HG02973 (cell line): ENCODE results near the gene ABCG1.
A peak's percentile ranks its signal among the peaks of the same experiment; 100 is the strongest.

Experiments
- ATAC-seq: cut with Tn5 transposase; IDR thresholded peaks from one replicate; pipeline ENCODE4 v1.9.1; 2021; ENCODE audit warnings: moderate library complexity; ENCODE audit not compliant: unreplicated experiment

ABCG1 gene

GRCh38 chr21:42214081-42214750 is 4.7 kb upstream of the ABCG1 start:
- ATAC-seq = no peak

GRCh38 chr21:42214921-42215320 is 4.0 kb upstream of the ABCG1 start:
- ATAC-seq = no peak

- no peak for ATAC-seq
Measured at GRCh38 chr21:42215942-42216725, 2.8 kb upstream of the ABCG1 start.

GRCh38 chr21:42216726-42217572 is 2.0 kb upstream of the ABCG1 start:
- ATAC-seq = no peak

- peak; percentile 11 for ATAC-seq
Measured at GRCh38 chr21:42219606-42220137, 732 bp downstream of the ABCG1 start.

- ATAC-seq = peak; percentile 40
Measured at GRCh38 chr21:42220138-42220701, 1.3 kb downstream of the ABCG1 start.

GRCh38 chr21:42221581-42222345 is 2.8 kb downstream of the ABCG1 start:
- ATAC-seq = no peak

- ATAC-seq = no peak
Measured at GRCh38 chr21:42222386-42222785, 3.4 kb downstream of the ABCG1 start.

- ATAC-seq = no peak
Measured at GRCh38 chr21:42222821-42223390, 4.0 kb downstream of the ABCG1 start.

- no peak for ATAC-seq
Measured at GRCh38 chr21:42223826-42224575, 5.1 kb downstream of the ABCG1 start.

- ATAC-seq = no peak
Measured at GRCh38 chr21:42225042-42225441, 6.1 kb downstream of the ABCG1 start.

- ATAC-seq = no peak
Measured at GRCh38 chr21:42225571-42226155, 6.7 kb downstream of the ABCG1 start.

- no peak for ATAC-seq
Measured at GRCh38 chr21:42226626-42227025, 7.7 kb downstream of the ABCG1 start.

GRCh38 chr21:42227909-42228708 is 9.2 kb downstream of the ABCG1 start:
- peak; percentile 84 for ATAC-seq

GRCh38 chr21:42228709-42229220 is 9.8 kb downstream of the ABCG1 start:
- no peak for ATAC-seq

GRCh38 chr21:42229676-42230075 is 10.7 kb downstream of the ABCG1 start:
- no peak for ATAC-seq

- ATAC-seq = no peak
Measured at GRCh38 chr21:42230178-42230577, 11.2 kb downstream of the ABCG1 start.

- no peak for ATAC-seq
Measured at GRCh38 chr21:42230636-42231035, 11.7 kb downstream of the ABCG1 start.
